Body of pancreas (tissue), 4 donors: ENCODE data around the gene HIBCH. TPM values are rescaled to one million over a fixed set of nuclear protein-coding genes. Genes with fewer than 3 reads are reported as not detected.
A peak's percentile ranks its signal among the peaks of the same experiment; 100 is the strongest.

Experiments
- ATAC-seq: fragments of 150-250 bp; one replicate; pipeline ENCODE4 v1.9.1; 2016
- DNase-seq, 4 donors: peaks; one replicate each; pipeline ENCODE4 v3.0.0-alpha.2; 2019
- H3K27ac ChIP-seq, 4 donors: fragments of 200-600 bp; sonication (generic); 1 replicate in 3 of 4; 2 replicates in 1 of 4; pipeline versions ENCODE4 v1.5.1 to v1.6.1; 2016 to 2019; ENCODE audit warnings: mild to moderate bottlenecking in 1 of 4, mixed read lengths in 1 of 4, moderate library complexity in 1 of 4
- H3K27me3 ChIP-seq, 2 donors: fragments of 200-600 bp; sonication (generic); one replicate each; pipeline ENCODE4 v1.6.0; 2016; ENCODE audit warnings: mild to moderate bottlenecking in 1 of 2
- H3K36me3 ChIP-seq, 2 donors: fragments of 200-600 bp; sonication (generic); replicated peaks in 1 of 2; 2 replicates each; pipeline ENCODE4 v1.5.1; 2016; ENCODE audit warnings: low read depth in 2 of 2; ENCODE audit not compliant: insufficient read depth in 1 of 2
- H3K4me1 ChIP-seq: fragments of 200-600 bp; sonication (generic); one replicate; pipeline ENCODE4 v1.6.0; 2016
- H3K4me3 ChIP-seq, 2 donors: fragments of 200-600 bp; sonication (generic); 1 replicate in 1 of 2; 2 replicates in 1 of 2; pipeline ENCODE4 v1.5.1; 2016 to 2019
- H3K9me3 ChIP-seq, 3 donors: fragments of 200-600 bp; sonication (generic); 1 replicate in 2 of 3; 2 replicates in 1 of 3; pipeline ENCODE4 v1.5.1; 2016
- POLR2A ChIP-seq, 3 donors: fragments of 450-650 bp; IDR thresholded peaks; one replicate each; pipeline ENCODE4 v1.6.1; 2016; ENCODE audit warnings: antibody characterized with exemption in 3 of 3, mild to moderate bottlenecking in 2 of 3
- WGBS, 2 donors: methylation state at CpG; one replicate each; pipeline ENCODE4 v1.1.5; 2017; 5-methylcytosine and 5-hydroxymethylcytosine counted together
- intact Hi-C: fragments of 100-400 bp; cut with DNase I; formaldehyde crosslinking; loops from one replicate; pipeline ENCODE4 v1.15.1; 2023
- total RNA-seq, 2 donors: library from RNA; depleted of rRNA; stranded (reverse); fragments of >200 nt; gene quantifications; one replicate each; pipeline ENCODE4 v1.1.0, GENCODE V29; 2016
- TF ChIP-seq, protein P1 (sequence below), 7 experiments: fragments of 450-650 bp in 4 of 7; fragments of 200-600 bp in 3 of 7; sonication (generic) in 3 of 7; IDR thresholded peaks; one replicate each; pipeline ENCODE4 v1.5.1; 2016 to 2019; ENCODE audit warnings: antibody characterized with exemption in 7 of 7

HIBCH gene
- total RNA-seq, 2 donors from 2014 or later = 19.4 to 21.3 TPM

DNA sequence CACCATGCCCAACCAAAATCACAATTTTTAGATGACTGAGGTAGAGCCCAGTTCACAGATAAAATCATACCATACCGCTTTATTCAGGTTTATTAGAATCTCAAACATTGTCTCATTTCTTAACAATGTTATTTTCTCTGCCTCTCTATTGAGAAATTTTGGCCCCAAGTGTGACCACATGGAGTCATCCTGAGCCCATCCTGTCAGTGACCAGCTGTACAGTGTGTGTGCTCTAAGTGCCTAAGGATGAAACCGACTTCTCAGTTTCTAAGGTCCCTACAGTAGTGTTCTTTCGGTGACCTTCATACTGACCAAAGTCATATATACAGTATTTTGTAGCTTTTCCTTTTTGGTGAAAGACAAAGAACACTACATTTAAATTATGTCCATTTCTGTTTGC, 133.4 kb downstream of the HIBCH start:
- Histone ChIP-seq H3K27me3 (no peaks in the 10 kb centered on the region), H3K9me3 (no peaks in the 10 kb centered on the region), H3K4me3 (no peak overlapping the region), H3K4me1 (peaks cover 24% of the 10 kb centered on the region), H3K27ac (no peak overlapping the region), H3K36me3 (no peaks in the 10 kb centered on the region)
- no peak for ATAC-seq
- DNase-seq = no peak
- TF ChIP-seq POLR2A (IDR thresholded peaks at IDR 0.05) = no peak
- TF ChIP-seq, protein P1, sequence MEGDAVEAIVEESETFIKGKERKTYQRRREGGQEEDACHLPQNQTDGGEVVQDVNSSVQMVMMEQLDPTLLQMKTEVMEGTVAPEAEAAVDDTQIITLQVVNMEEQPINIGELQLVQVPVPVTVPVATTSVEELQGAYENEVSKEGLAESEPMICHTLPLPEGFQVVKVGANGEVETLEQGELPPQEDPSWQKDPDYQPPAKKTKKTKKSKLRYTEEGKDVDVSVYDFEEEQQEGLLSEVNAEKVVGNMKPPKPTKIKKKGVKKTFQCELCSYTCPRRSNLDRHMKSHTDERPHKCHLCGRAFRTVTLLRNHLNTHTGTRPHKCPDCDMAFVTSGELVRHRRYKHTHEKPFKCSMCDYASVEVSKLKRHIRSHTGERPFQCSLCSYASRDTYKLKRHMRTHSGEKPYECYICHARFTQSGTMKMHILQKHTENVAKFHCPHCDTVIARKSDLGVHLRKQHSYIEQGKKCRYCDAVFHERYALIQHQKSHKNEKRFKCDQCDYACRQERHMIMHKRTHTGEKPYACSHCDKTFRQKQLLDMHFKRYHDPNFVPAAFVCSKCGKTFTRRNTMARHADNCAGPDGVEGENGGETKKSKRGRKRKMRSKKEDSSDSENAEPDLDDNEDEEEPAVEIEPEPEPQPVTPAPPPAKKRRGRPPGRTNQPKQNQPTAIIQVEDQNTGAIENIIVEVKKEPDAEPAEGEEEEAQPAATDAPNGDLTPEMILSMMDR (IDR thresholded peaks at IDR 0.05) = no peak
- intact Hi-C loops = no loop called here
- WGBS, 2 donors = 95 to 98% methylated on average over 3 of the region's 3 CpGs

DNA sequence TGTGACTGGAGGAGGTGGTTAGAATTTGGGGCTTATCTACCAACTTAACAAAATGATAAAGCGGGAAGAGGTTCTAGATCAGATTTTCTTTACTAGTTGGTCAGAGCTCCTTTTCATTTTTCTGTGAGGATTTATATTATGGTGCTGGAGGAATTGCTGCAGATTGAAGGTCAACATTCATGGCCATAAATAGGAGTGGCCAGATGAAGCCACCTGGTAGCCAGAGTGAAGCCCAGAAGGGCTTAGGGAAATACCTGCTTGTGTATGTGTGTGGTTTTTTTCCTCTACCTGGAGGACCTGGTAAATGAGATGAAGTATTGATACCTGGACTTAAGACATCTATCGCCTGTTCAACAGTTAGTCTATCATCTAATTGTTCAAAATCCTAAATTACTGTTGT, 134.2 kb downstream of the HIBCH start:
- Histone ChIP-seq H3K36me3 (no peaks in the 10 kb centered on the region), H3K27ac (no peak overlapping the region), H3K4me3 (no peak overlapping the region), H3K4me1 (peaks cover 26% of the 10 kb centered on the region), H3K9me3 (no peaks in the 10 kb centered on the region), H3K27me3 (no peaks in the 10 kb centered on the region)
- ATAC-seq = no peak
- intact Hi-C loops = no loop called here
- TF ChIP-seq, protein P1 (IDR thresholded peaks at IDR 0.05) = no peak
- TF ChIP-seq POLR2A (IDR thresholded peaks at IDR 0.05) = no peak
- no peak for DNase-seq
- 84 to 89% methylated on average over 2 of the region's 2 CpGs for WGBS, 2 donors

DNA sequence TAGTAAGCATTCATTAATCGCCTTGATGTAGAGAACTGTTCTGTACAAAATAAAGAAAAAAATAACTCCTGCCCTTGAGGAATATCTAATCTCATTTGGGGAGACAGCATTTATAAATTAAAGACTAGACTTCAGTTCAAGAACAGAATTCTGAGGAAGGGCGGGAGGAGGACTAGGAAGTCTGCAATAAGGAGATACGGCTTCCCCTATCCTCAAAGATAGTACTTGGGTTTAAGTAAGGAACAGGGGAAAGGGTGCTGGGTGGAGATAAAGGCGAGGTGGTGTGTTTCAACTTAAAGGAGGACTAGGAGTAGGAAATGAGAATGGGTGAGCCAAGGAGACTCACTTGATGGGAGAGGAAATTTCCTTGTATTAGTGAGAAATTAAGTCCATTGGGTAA, 135.2 kb downstream of the HIBCH start:
- no peak overlapping the region for H3K4me3 ChIP-seq
- ATAC-seq = no peak
- no peaks in the 10 kb centered on the region for H3K36me3 ChIP-seq

DNA sequence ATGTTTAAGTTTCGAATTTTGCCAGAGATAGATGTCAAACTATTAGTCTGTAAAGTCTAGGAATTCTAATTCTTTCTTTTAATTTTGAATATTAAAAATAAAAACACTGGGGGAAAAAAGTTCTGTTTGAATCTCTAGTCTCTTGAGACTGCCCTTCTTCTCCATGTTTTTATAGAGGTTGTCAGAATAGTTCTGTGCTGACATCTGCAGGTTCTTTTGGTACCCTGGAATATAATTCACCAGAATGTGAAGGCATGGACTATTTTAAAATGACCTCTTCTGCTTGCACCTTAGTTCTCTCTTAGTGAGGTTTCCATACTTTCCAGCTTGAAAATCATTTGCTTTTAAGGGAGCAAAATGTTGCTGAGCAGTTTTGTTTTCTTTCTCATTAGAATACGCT, 136.1 kb downstream of the HIBCH start:
- no peak overlapping the region for H3K4me3 ChIP-seq
- no peaks in the 10 kb centered on the region for H3K27me3 ChIP-seq
- DNase-seq (no peak), ATAC-seq (no peak)
- 55 to 75% methylated on average over 2 of the region's 2 CpGs for WGBS, 2 donors
- H3K9me3 ChIP-seq = no peaks in the 10 kb centered on the region
- intact Hi-C loops = no loop called here
- peaks cover 36% of the 10 kb centered on the region for H3K4me1 ChIP-seq
- TF ChIP-seq, protein P1 (IDR thresholded peaks at IDR 0.05) = no peak
- no peak for TF ChIP-seq POLR2A (IDR thresholded peaks at IDR 0.05)
- H3K27ac ChIP-seq = no peak overlapping the region
- H3K36me3 ChIP-seq = no peaks in the 10 kb centered on the region

More for the DNA sequence above, 135.2 kb downstream of the HIBCH start:
- Histone ChIP-seq H3K27ac (no peak overlapping the region), H3K27me3 (no peaks in the 10 kb centered on the region), H3K9me3 (no peaks in the 10 kb centered on the region), H3K4me1 (peaks cover 34% of the 10 kb centered on the region)
- intact Hi-C loops = no loop called here
- WGBS, 2 donors = 56 to 67% methylated on average over 4 of the region's 4 CpGs
- DNase-seq = no peak
- TF ChIP-seq POLR2A (IDR thresholded peaks at IDR 0.05) = no peak
- TF ChIP-seq, protein P1 (IDR thresholded peaks at IDR 0.05) = no peak

DNA sequence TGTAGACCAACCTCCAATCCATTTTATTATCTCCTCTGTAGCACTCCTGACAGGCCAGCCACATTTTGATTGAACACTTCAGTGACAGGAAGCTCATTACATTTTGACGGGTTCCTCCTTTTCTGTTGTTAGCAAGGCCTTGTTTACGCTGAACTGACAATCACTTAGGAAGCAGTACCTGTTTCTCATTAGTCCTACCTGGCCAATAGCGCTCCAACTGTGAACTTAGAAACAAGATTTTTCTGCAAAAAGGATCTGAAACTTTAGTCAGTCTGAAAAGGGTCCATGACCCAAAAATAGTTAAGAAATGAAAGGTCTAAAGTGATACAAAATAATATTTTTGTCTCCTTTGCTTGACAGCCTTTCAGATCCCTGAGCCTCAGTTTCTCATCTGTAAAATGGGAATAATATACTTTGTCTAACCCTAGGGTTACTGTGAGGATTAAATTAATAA, 137.5 kb downstream of the HIBCH start:
- Histone ChIP-seq H3K9me3 (no peaks in the 10 kb centered on the region), H3K4me1 (peaks cover 36% of the 10 kb centered on the region), H3K4me3 (no peak overlapping the region), H3K36me3 (no peaks in the 10 kb centered on the region), H3K27me3 (no peaks in the 10 kb centered on the region), H3K27ac (peak overlapping the region in 1 of 4 donors; percentile 90)
- TF ChIP-seq POLR2A (IDR thresholded peaks at IDR 0.05) = no peak
- TF ChIP-seq, protein P1 (IDR thresholded peaks at IDR 0.05) = no peak
- ATAC-seq = no peak
- no peak for DNase-seq
- intact Hi-C loops = no loop called here
- WGBS, 2 donors = 58 to 69% methylated on average over 3 of the region's 3 CpGs
